Activated naive CD4-positive, alpha-beta T cell treated with anti-CD3 and anti-CD28 coated beads, Interleukin-2, amount 50 U/mL, for 72 hours (primary cell): Measurements from ENCODE around the gene A1CF. TPM values are rescaled to one million over a fixed set of nuclear protein-coding genes. Genes with fewer than 3 reads are reported as not detected.
"Not testable (repeated sequence)": the region's sequence is repeated elsewhere in the genome, so short reads cannot be mapped to it uniquely, and the experiment has no call there.

ENCODE experiments used
- ATAC-seq, 2 donors: fragments of 150-1000 bp; cut with Tn5 transposase; 2 replicates each; pipeline ENCODE4 v1.10.0; 2021; ENCODE audit warnings: mild to moderate bottlenecking in 2 of 2, moderate library complexity in 2 of 2
- DNase-seq, 2 donors: peaks; one replicate each; pipeline ENCODE4 v3.0.0; 2021 to 2022; ENCODE audit warnings: low spot score in 2 of 2
- H3K27ac Mint-ChIP-seq, 2 donors: one replicate each; pipeline ENCODE4 v1.8.0; 2022; ENCODE audit warnings: mild to moderate bottlenecking in 2 of 2, mixed read lengths in 2 of 2
- H3K36me3 Mint-ChIP-seq, 2 donors: one replicate each; pipeline ENCODE4 v1.8.0; 2022; ENCODE audit warnings: mixed read lengths in 2 of 2
- H3K9me3 Mint-ChIP-seq, 2 donors: one replicate each; pipeline ENCODE4 v1.8.0; 2022; ENCODE audit warnings: mixed read lengths in 2 of 2
- total RNA-seq, 2 donors: library from RNA; stranded (reverse); gene quantifications; one replicate each; pipeline ENCODE4 v1.2.3, GENCODE V29; 2022

Gene A1CF
- total RNA-seq, 2 donors from 2014 or later: not detected

DNA sequence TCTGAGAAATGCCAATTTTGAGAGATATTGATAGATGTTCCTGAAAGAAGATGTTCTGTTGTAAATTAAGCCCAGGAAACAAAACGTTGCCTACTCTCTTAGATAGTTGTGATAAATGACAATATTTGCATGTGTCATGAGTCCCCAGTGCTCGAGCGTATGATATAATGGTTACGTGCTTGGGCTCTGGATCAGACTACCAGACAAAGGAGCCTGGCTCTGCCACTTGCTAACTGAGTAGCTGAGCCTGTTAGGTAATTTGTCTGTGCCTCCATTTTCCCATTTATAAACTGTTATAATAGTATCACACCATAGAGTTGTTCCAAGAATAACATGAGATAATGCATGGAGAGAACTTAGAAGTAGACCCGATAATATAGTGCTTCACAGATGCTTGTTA is 1.8 kb downstream of the A1CF start:
- Mint-ChIP-seq H3K9me3 (no peaks in the 10 kb centered on the region), H3K27ac (no peak overlapping the region), H3K36me3 (no peaks in the 10 kb centered on the region)
- DNase-seq (no peak), ATAC-seq (no peak)

- DNase-seq (no peak), ATAC-seq (no peak)
- Mint-ChIP-seq H3K9me3 (no peaks in the 10 kb centered on the region), H3K36me3 (no peaks in the 10 kb centered on the region), H3K27ac (no peak overlapping the region)
Observed at GRCh38 chr10:50882540-50882983, 2.9 kb downstream of the A1CF start.

GRCh38 chr10:50881046-50881445 is 4.4 kb downstream of the A1CF start:
- H3K36me3 Mint-ChIP-seq, H3K27ac Mint-ChIP-seq, DNase-seq, H3K9me3 Mint-ChIP-seq, ATAC-seq: not testable (repeated sequence)

DNA sequence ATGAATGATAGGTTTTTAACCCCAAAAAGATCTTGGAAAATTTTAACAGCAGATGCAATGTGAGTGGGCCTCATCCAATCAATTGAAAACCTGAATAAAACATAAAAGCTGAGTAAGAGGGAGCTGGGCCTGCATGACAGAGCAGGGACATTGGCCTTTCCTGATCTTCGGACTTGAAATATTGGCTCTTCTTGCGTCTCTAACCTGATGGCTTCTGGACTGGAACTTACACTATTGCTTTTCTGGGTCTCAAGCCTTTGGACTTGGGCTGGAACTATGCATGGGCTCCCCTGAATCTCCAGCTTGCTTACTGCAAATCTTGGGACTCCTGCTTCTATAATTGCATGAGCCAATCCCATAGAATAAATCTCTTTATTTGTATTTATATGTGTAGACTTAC is 9.0 kb downstream of the A1CF start:
- H3K9me3 Mint-ChIP-seq: no peaks in the 10 kb centered on the region
- H3K27ac Mint-ChIP-seq: no peak overlapping the region
- H3K36me3 Mint-ChIP-seq: no peaks in the 10 kb centered on the region
- ATAC-seq (no peak), DNase-seq (no peak)

GRCh38 chr10:50874723-50875122 is 10.7 kb downstream of the A1CF start:
- Mint-ChIP-seq H3K27ac (no peak overlapping the region), H3K36me3 (no peaks in the 10 kb centered on the region), H3K9me3 (no peaks in the 10 kb centered on the region)
- no peak for DNase-seq
- no peak for ATAC-seq

GRCh38 chr10:50866317-50866716 is 19.1 kb downstream of the A1CF start:
- ATAC-seq (no peak), DNase-seq (no peak)
- Mint-ChIP-seq H3K27ac (no peak overlapping the region), H3K9me3 (no peaks in the 10 kb centered on the region), H3K36me3 (no peaks in the 10 kb centered on the region)

- DNase-seq (no peak), ATAC-seq (no peak)
- Mint-ChIP-seq H3K9me3 (no peaks in the 10 kb centered on the region), H3K27ac (no peak overlapping the region), H3K36me3 (no peaks in the 10 kb centered on the region)
Observed at GRCh38 chr10:50862719-50863118, 22.7 kb downstream of the A1CF start.

DNA sequence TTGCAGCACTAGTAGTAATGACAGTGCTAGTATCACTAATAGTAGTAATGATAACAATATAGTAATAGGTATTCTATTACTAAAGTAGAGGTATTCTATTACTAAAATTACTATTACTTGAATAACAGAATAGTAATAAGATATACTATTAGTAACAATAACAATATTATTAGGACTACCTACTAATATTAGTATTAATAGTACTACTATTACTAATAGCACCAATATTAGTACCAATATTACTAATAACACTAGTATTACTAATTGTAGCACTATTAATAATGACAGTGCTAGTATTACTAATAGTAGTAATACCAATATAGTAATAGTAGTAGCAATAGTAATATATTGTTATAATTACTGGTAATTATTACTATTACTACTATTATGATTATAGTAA is 24.1 kb downstream of the A1CF start:
- Mint-ChIP-seq H3K9me3 (no peaks in the 10 kb centered on the region), H3K36me3 (no peaks in the 10 kb centered on the region), H3K27ac (no peak overlapping the region)
- ATAC-seq (no peak), DNase-seq (no peak)

DNA sequence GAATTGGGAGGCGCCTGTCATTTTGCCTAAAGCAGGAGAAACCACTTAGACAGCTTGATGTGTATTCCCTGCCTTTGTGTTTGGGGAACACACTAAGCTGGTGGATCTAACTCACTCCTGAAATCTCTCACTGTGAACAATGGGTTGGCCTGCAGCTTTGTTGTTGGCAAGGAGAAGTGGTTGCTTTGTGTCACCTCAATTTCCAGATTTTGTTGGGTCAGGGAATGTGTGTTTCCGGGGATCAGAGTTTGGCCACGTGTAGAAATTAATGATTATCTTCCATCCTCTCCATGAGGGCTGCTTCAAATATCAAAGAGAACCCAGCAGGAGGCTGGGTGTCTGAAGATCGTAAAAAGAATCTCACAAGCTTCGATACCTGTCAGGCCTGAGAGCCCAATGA is 27.8 kb downstream of the A1CF start:
- no peak for DNase-seq
- no peak for ATAC-seq
- H3K27ac Mint-ChIP-seq: no peak overlapping the region
- no peaks in the 10 kb centered on the region for H3K36me3 Mint-ChIP-seq
- H3K9me3 Mint-ChIP-seq: no peaks in the 10 kb centered on the region

GRCh38 chr10:50855461-50855860 is 30.0 kb downstream of the A1CF start:
- no peak for ATAC-seq

GRCh38 chr10:50855015-50855414 is 30.4 kb downstream of the A1CF start:
- DNase-seq (no peak), ATAC-seq (no peak)
- H3K27ac Mint-ChIP-seq: no peak overlapping the region
- H3K36me3 Mint-ChIP-seq: no peaks in the 10 kb centered on the region
- no peaks in the 10 kb centered on the region for H3K9me3 Mint-ChIP-seq

More at GRCh38 chr10:50855461-50855860, 30.0 kb downstream of the A1CF start:
- Mint-ChIP-seq H3K36me3 (no peaks in the 10 kb centered on the region), H3K27ac (no peak overlapping the region), H3K9me3 (no peaks in the 10 kb centered on the region)
- no peak for DNase-seq

GRCh38 chr10:50853557-50853956 is 31.9 kb downstream of the A1CF start:
- no peaks in the 10 kb centered on the region for H3K36me3 Mint-ChIP-seq
- no peaks in the 10 kb centered on the region for H3K9me3 Mint-ChIP-seq
- H3K27ac Mint-ChIP-seq: no peak overlapping the region
- ATAC-seq: no peak
- DNase-seq: no peak

- H3K27ac Mint-ChIP-seq: no peak overlapping the region
- DNase-seq: no peak
- H3K36me3 Mint-ChIP-seq: no peaks in the 10 kb centered on the region
- ATAC-seq: no peak
- H3K9me3 Mint-ChIP-seq: no peaks in the 10 kb centered on the region
Observed at GRCh38 chr10:50851884-50852671, 33.3 kb downstream of the A1CF start.

DNA sequence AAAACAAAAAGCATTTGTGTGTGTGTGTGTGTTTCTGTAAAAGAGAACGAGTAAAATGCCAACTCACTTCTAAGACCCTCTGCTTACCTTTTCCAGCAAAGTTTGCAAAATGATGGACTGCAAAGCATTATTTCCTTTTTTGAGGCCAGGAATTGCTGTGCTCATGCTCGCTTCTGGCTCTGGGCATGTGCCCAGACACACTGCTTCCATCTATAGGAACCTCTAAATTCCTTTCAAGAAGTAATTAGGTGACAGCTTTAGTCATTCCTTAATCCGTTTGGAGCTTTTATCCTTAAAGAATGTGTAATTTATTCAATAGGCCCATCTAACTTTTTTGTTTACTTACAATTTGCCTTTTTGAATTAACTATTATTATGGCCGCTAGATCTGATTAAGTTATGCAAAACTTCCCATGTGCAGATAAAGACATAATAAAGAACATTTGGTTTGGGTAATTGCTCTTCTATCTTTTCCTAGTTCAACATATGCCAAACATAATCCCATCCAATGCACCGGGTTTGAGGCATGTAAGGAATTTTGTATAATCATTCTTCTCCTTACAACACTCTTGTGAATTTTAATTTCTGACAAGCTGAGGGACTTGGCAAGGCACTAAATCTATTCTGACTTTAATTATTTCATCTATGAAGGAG is 34.7 kb downstream of the A1CF start:
- ATAC-seq (no peak), DNase-seq (no peak)
- Mint-ChIP-seq H3K27ac (no peak overlapping the region), H3K36me3 (no peaks in the 10 kb centered on the region), H3K9me3 (no peaks in the 10 kb centered on the region)

DNA sequence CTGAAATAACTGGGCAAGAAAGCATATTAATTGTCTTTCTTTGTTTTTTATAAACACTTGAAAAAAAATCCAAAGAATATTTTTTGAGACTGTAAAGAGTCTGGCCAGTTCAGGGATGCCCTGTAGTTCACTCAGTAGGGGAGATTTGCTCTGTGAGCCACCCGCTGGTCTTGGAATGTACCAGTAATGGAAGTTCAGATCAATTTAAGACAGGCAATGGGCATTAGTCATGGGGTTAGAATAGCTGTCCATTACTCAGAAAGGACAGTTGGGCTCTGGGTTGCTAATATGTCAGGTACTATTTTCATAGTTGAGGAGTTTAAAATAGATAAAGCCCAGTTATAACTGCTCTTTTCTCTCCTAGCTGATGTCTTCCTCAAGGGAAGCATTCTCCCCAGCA is 38.7 kb downstream of the A1CF start:
- Mint-ChIP-seq H3K36me3 (no peaks in the 10 kb centered on the region), H3K9me3 (no peaks in the 10 kb centered on the region), H3K27ac (no peak overlapping the region)
- no peak for DNase-seq
- ATAC-seq: no peak

DNA sequence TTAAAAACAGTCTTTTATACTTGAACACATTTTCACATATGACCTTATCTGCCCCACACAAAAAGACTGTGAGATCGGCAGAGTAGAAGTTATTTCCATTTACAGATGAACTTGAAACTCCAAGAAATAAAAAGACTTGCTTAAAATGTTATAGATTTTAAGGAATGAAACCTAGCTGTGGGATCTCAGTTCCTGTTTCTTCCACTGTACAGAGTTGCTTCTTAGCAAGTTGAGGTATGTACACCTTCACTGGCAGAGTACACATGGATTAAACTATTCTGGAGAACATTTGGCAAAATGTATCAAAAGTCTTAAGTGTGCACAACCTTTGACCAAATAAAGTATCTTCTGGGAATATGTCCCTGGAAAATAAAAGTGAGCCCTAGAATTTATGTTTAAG is 48.3 kb downstream of the A1CF start:
- Mint-ChIP-seq H3K9me3 (no peaks in the 10 kb centered on the region), H3K27ac (no peak overlapping the region), H3K36me3 (no peaks in the 10 kb centered on the region)
- no peak for ATAC-seq
- no peak for DNase-seq

- ATAC-seq (no peak), DNase-seq (no peak)
- H3K36me3 Mint-ChIP-seq: no peaks in the 10 kb centered on the region
- H3K27ac Mint-ChIP-seq: no peak overlapping the region
- peaks cover 0 to 3% of the 10 kb centered on the region in 2 donors for H3K9me3 Mint-ChIP-seq
Observed at GRCh38 chr10:50832171-50832751, 53.2 kb downstream of the A1CF start.

GRCh38 chr10:50830066-50830465 is 55.4 kb downstream of the A1CF start:
- DNase-seq (no peak), ATAC-seq (no peak)
- H3K36me3 Mint-ChIP-seq: no peaks in the 10 kb centered on the region
- peaks cover 0 to 3% of the 10 kb centered on the region in 2 donors for H3K9me3 Mint-ChIP-seq
- H3K27ac Mint-ChIP-seq: no peak overlapping the region
